Retinal pigment epithelial cell (primary cell): Measurements from ENCODE around the gene NOVA2.

ENCODE experiments used
- DNase-seq: peaks from one replicate; pipeline ENCODE4 v3.0.0-alpha.2; 2010; ENCODE audit warnings: low read depth
- H3K4me3 ChIP-seq: 2 replicates; pipeline ENCODE4 v1.5.1; 2011; ENCODE audit warnings: mild to moderate bottlenecking, low read length, control low read depth, moderate library complexity
- TF ChIP-seq, protein P1 (sequence below): conservative IDR thresholded peaks from 2 replicates; pipeline ENCODE4 v1.5.1; 2011; ENCODE audit warnings: low read depth, low read length, control low read depth, inconsistent platforms

The NOVA2 gene

DNA sequence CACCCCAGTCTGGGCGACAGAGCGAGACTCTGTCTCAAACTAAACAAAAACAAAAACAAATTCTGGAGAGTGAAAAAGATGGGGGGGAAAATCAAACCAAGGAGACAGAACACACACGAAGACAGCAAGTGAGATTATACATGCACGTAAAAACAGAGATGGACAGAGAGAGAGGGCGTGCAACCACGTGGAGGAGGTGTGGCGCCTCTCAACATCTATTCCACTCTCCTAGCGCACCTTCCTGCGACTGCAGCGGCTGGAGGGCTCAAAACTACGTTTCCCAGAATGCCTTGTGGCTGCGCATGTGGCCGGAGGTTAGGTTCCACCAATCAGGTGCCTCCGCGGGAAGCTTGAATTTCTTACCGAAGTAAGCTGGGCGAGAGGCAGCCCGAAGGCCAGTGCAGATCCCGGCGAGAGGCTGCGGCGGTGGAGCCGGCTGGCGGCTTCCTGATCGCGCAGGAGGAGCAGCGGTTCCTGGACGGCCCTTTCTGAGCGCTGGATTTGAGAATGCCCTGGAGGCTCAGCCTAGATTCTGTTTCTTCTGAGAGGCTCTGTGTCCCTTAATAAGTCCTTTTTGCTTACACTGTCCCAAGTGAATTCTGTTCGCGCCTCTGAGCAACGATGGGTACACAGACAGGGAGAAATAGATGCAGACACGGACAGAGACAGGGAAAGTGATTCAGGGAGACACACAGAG is 46.0 kb downstream of the NOVA2 start:
- H3K4me3 ChIP-seq: no peak overlapping the region
- TF ChIP-seq, protein P1, sequence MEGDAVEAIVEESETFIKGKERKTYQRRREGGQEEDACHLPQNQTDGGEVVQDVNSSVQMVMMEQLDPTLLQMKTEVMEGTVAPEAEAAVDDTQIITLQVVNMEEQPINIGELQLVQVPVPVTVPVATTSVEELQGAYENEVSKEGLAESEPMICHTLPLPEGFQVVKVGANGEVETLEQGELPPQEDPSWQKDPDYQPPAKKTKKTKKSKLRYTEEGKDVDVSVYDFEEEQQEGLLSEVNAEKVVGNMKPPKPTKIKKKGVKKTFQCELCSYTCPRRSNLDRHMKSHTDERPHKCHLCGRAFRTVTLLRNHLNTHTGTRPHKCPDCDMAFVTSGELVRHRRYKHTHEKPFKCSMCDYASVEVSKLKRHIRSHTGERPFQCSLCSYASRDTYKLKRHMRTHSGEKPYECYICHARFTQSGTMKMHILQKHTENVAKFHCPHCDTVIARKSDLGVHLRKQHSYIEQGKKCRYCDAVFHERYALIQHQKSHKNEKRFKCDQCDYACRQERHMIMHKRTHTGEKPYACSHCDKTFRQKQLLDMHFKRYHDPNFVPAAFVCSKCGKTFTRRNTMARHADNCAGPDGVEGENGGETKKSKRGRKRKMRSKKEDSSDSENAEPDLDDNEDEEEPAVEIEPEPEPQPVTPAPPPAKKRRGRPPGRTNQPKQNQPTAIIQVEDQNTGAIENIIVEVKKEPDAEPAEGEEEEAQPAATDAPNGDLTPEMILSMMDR: no peak
- DNase-seq: peak; percentile 37

DNA sequence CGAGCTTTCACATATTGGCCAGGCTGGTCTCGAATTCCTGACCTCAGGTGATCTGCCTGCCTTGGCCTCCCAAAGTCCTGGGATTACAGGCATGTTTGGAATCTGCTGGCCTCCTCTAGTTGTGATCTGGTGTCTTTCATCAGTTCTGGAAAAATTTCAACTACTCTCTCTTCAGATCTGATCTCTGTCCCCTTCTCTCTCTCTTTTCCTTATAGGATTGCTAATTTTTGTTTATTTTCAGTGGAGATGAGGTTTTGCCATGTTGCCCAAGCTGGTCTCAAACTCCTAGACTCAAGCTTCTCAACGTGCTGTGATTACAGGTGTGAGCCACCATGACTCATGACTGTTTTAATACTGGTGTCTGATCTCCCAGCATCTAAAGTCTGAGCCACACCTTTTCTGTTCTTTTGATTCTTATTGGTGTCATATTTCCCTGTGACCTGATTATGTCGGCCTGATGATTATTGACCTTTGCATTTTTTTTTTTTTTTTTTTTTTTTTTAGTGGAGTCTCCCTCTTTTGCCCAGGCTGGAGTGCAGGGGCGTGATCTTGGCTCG is 48.7 kb downstream of the NOVA2 start:
- no peak overlapping the region for H3K4me3 ChIP-seq
- no peak for DNase-seq
- TF ChIP-seq, protein P1: no peak

DNA sequence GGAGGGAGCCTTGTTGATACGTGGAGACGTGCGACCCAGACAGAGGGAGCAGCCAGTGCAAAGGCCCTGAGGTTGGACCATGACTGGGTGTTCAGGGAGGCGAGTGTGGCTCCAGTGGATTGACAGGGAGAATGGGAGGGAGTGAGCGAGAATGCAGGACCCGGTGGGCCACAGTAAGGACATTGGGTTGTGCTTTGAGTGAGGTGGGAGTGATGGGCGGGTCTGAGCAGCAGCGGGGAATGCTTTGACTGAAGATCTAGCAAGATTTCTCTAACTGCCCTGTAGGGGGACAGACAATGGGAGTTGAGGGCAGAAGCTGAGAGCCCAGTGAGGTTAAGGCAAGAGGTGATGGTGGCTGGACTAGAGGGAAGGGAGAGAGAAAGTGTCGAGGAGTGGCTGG is 51.4 kb downstream of the NOVA2 start:
- H3K4me3 ChIP-seq: no peak overlapping the region
- no peak for DNase-seq
- TF ChIP-seq, protein P1: peak; percentile 28

DNA sequence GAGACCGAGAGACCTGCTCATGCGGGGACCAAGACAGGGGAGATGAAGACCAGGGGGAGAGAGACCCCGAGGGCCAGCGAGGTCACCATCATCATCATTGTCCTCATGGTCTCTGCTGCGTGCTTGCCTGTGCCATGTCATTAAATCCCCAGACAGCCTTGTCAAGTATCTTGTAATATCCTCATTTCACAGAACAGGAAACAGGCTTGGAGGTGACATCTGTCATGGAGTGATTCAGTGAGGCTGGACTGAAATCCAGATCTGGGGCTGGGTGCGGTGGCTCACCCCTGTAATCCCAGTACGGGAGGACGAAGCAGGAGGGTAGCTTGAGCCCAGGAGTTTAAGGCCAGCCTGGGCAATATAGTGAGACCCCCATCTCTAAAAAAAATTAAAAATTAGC is 53.2 kb downstream of the NOVA2 start:
- TF ChIP-seq, protein P1: no peak
- H3K4me3 ChIP-seq: no peak overlapping the region
- DNase-seq: no peak

DNA sequence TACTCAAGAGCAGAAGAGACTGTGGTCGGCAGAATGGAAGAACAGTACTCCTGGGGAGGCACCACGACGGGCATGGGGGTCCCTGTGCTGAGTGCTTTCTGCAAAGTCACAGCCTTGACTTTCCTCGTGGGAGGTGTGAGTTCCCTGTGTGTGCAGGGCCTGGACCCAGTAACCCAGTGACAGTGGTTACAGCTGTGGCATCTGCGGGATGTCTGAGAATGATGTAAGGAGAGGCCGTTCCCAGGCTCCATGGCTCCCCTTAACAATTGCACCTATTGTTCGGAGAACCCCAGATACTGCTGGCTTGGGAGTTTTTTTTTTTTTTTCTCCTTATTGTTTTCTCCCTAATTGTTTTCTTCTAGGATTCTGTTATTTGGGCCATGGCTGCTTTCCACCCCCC is 54.0 kb downstream of the NOVA2 start:
- no peak for DNase-seq
- TF ChIP-seq, protein P1: no peak
- H3K4me3 ChIP-seq: no peak overlapping the region

DNA sequence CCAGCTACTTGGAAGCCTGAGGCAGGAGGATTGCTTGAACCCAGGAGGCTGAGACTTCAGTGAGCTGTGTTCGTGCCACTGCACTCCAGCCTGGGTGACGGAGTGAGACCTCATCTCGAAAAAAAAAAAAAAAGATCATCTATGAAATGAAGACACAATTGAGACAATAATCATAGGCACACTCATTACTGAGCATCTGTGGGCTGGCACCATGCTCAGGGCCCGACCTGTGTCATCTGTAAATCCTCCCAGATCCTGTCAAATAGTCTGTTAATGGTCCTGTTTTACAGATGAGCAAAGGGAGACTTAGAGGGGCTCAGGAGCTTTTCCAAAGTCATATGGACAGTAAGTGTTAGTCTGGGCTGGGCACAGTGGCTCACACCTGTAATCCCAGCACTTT is 54.9 kb downstream of the NOVA2 start:
- DNase-seq: no peak
- TF ChIP-seq, protein P1: no peak
- H3K4me3 ChIP-seq: no peak overlapping the region
